H1 (cell line): ENCODE measurements around the gene ID2.

Experiments
- ATF3 ChIP-seq: IDR thresholded peaks from 2 replicates; pipeline ENCODE4 v1.6.1; 2011; ENCODE audit warnings: low read depth, mild to moderate bottlenecking, low read length; ENCODE audit not compliant: insufficient read depth
- HDAC6 ChIP-seq: IDR thresholded peaks from one replicate; pipeline ENCODE4 v1.7.1; 2012; ENCODE audit warnings: low read depth, mild to moderate bottlenecking, inconsistent platforms, low read length, moderate library complexity
- POLR2AphosphoS5 ChIP-seq: IDR thresholded peaks from 2 replicates; pipeline ENCODE4 v1.6.1; 2011; ENCODE audit warnings: low read depth, low read length
- USF2 ChIP-seq: IDR thresholded peaks from 2 replicates; pipeline ENCODE4 v1.6.1; 2011; ENCODE audit warnings: low read length, improper control_type of control experiment
- TF ChIP-seq, protein P1 (sequence below), 3 experiments: IDR thresholded peaks; 1 replicate in 2 of 3; 2 replicates in 1 of 3; pipeline versions ENCODE4 v1.5.1 to v1.6.1; 2011; ENCODE audit warnings: low read length in 3 of 3, mild to moderate bottlenecking in 3 of 3, inconsistent platforms in 2 of 3, low read depth in 1 of 3, moderate library complexity in 1 of 3; ENCODE audit not compliant: insufficient read depth in 1 of 3; ENCODE audit errors: control extremely low read depth in 1 of 3

- no peak for TF ChIP-seq ATF3
- TF ChIP-seq USF2, result no peak
- no peak for TF ChIP-seq HDAC6
- TF ChIP-seq, protein P1, sequence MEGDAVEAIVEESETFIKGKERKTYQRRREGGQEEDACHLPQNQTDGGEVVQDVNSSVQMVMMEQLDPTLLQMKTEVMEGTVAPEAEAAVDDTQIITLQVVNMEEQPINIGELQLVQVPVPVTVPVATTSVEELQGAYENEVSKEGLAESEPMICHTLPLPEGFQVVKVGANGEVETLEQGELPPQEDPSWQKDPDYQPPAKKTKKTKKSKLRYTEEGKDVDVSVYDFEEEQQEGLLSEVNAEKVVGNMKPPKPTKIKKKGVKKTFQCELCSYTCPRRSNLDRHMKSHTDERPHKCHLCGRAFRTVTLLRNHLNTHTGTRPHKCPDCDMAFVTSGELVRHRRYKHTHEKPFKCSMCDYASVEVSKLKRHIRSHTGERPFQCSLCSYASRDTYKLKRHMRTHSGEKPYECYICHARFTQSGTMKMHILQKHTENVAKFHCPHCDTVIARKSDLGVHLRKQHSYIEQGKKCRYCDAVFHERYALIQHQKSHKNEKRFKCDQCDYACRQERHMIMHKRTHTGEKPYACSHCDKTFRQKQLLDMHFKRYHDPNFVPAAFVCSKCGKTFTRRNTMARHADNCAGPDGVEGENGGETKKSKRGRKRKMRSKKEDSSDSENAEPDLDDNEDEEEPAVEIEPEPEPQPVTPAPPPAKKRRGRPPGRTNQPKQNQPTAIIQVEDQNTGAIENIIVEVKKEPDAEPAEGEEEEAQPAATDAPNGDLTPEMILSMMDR (IDR thresholded peaks at IDR 0.05; ENCODE audit: control extremely low read depth in 1 of 3, insufficient read depth in 1 of 3, low read depth in 1 of 3, low read length in 3 of 3), result no peak
- no peak for TF ChIP-seq POLR2AphosphoS5
Observed at GRCh38 chr2:8679567-8679826, 2.4 kb upstream of the ID2 start.
